HG03025 (cell line): ENCODE data around the gene WRNIP1.

ENCODE experiments used
- ATAC-seq: cut with Tn5 transposase; IDR thresholded peaks from one replicate; pipeline ENCODE4 v1.9.1; 2021; ENCODE audit warnings: mild to moderate bottlenecking, moderate library complexity; ENCODE audit not compliant: unreplicated experiment, low FRiP score

WRNIP1 gene

DNA sequence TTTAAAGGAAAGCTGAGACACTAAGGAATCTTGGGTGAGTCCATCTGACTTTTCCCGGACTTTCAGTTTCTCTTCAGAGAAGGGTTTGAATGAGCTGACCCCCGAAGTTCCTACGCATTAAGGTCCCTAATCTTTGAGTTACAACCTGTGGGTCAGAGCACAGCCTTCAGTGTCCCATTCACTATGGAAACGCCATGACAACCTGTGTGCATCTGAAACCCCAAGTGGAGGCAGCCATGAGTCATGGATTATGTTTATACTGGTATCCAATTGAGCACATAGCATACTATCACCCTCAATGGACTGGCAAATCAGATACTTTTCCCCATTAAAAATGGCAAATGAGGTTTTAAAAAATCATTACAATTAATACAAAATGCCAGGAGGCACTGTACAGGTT, 25.9 kb upstream of the WRNIP1 start:
- ATAC-seq = no peak

- no peak for ATAC-seq
Measured at GRCh38 chr6:2740581-2740980, 24.6 kb upstream of the WRNIP1 start.

DNA sequence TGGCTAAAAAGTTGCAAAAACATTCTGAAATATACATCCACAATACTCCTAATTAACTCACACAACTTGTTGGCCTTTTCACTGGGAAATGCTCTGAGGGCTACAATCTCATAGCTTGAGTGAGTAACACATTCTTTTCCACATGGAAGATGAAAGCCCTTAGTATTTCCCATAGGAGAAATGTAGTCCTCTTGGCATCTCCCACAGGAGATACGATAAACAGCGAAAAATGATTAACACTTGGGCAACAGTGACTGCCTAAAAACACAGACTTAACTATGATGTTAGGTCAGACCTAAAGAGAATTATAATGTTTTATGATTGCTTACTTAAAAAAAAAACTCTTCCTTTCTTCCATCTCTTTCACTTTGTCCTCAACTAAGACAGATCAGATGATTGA, 23.4 kb upstream of the WRNIP1 start:
- no peak for ATAC-seq

GRCh38 chr6:2743280-2744208, 21.6 kb upstream of the WRNIP1 start:
- ATAC-seq = no peak

DNA sequence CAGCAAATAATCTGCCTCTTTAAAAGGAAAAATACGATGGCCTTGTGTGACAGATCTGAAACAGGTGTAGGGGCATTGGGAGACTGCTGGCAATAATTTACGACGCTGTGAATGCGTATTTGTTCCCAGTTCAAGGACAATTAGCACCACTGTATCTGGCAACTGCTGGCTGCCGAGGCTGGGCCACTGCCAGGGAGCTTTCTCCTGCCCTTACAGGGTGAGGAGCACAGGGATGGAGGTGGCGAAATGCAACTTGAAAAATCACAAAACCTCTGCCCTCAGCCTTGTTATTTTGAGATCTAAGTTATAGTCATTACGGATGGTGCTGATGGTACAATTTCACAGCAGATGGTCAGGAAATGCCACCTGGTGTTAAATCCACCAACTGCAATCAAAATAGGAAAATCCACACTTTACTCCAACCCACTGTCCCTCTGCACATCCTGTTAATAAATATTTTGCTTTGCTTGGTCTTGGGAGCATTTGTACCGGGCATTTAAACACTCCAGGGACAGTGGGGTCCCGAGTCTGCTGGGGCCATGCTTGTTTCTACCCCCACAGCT, 20.9 kb upstream of the WRNIP1 start:
- no peak for ATAC-seq

DNA sequence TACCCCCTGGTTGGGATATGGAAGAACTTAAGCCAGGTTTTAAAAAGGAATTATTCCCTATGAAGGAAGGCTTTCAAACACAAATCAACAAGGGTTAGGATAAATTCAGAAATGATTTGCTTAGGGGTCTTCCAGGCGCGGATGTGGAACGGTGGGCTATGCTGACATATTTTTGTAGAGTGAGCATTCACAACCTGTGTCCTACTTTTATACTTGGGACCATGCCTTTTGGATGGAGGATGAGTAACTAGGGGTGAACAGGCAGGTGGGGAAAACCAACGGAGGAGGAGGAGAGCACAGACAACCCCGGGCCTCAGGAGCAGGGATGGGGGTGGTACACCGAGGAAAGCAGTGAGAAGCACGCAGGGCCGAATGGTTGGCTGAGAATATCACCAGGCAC, 20.4 kb upstream of the WRNIP1 start:
- no peak for ATAC-seq

DNA sequence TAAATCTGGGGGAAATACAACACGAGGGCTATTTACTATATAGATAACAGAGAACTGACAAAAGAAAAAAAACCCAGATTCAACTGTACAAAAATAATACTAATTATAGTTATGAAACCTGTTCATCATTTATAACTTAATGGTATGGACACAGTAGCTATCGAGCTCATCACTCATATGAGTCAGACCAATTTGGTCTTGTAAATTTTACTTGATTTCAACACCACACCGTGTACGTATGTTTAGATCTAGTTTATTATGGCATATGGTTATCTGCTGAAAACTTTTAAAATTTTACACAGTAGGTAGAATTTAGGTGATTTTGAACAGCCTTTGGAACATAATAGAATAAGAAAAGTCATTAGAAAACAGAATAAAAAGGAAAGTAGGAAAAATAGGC, 19.9 kb upstream of the WRNIP1 start:
- ATAC-seq = no peak

DNA sequence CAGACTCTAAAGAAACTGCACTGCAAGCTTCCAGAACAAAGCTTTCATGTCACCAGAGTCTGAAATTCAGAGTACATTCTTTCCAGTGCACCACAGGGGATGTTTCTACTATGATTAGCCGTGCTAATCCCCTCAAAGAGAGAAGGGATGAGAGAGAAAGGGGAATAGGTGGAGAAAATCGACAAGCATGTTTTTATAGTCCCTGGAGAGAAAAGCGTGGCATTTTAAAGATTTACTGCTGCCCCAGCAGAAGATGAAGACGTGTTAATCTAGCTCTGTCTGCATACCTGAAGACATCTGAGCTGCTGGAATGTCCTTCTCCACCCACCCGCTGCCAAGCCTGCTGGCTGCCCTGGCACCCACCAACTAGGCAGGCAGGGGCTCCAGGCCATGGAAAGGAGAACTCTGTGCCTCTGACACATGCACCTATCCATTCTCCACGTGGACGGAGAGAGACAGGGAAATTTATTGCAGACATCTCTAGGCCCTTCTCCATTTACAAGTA, 18.6 kb upstream of the WRNIP1 start:
- no peak for ATAC-seq

DNA sequence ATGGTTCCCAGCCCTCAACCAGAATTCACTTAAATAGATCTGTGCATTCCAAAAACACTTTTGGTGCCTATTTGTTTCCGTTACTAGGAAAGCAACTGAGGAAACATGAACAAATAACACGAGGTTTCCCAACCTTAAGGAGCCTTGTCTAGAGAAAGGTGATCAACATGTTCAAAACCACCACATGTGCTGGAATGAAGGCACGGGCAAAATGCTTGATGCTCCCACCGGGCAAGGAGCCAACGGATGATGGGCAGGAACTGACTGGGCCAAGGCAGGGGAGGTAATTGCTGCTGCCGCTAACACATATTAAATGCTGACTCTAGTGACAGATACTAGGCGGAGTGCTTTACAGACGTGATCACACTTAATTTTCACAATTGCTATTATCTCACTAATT, 17.0 kb upstream of the WRNIP1 start:
- ATAC-seq = no peak

GRCh38 chr6:2749969-2750600, 15.1 kb upstream of the WRNIP1 start:
- no peak for ATAC-seq

DNA sequence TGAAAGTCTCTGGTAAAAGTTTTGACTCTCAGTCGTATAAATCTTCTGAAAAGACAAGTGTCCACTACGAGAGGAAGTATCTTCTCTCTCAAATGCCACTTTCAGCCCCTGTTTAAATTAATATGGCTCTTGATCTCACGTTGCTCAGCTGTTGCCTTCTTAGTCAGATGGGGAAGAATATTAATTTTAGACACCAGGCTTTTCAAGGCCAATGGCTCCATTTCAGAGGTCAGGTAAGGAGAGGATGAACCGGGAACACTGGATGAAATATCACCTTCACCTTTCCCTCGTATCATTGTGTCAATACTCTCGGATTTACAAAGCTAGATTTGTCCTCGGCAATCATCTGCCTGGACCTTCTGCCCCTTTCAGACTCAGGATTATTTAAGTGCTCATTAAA, 14.4 kb upstream of the WRNIP1 start, which contains the start of gene MYLK4:
Gene MYLK4, minus strand, starts transcription at position 91 of the 400 bp plus-strand sequence. CDS start 1,628 bp downstream, outside the sequence.
- no peak for ATAC-seq

DNA sequence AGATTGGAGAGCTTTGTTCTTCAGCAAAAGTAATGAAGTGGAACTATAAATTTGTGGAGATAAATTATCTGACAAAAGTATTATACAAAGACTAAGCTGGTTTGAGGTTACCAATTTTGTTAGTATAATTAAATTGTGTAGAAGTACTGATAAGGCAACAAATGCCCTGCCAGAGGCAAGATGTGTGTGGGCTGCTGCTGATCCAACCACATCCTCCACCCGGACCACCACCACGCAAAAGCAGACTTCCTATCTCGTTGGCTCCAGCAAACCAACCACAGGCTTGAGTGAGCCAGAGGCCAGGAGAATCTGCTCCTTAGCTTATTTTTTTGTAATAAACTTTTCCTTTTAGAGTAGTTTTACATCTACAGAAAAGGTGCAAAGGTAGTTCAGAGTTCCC, 13.3 kb upstream of the WRNIP1 start:
- ATAC-seq = no peak

DNA sequence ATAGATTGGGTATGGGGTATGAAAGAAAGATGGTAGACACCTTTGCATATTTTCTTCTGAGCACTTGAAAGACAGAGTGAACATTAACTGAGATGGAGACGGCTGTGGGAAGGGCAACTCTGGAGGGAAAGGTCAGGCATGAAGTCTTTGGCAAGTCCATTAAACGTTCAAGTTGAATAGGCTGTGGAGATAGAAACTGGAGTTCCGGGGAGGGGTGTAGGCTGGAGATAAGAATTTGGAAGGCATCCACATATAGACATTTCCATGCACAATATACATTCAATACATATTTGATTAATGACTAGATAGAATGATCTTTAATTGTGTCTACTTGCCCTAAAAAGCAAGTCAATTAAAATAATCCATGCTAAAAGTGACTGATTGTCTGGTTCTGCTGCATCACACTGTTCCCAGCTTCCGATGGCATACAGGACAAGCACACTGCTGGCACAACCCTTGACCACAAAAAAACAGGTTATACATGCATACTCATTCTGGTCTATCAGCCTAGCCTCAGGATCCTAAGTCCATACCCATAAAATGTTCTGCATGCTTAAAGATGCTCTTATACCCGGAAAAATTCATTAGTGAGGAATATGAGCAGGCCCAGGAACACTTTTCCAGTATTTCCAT, 12.6 kb upstream of the WRNIP1 start:
- ATAC-seq = no peak

DNA sequence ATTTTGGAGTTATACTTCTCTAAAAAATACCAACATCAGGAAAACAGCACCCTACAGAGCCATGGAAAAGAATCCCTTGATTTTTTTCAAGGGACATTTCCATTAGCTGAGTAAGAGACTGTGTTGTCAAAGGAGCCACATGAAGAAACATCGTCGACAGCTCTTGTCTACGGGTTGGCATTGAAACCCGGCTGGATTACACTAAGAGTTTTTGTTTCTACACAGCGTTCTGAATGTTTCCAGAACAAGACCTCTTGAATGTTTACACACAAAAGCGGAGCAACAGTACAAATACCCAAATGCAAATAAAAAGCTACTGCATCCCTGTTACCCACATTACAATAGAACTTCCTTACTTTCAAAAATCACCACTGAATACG, 12.1 kb upstream of the WRNIP1 start:
- no peak for ATAC-seq

- no peak for ATAC-seq
Measured at GRCh38 chr6:2753743-2754142, 11.4 kb upstream of the WRNIP1 start.

GRCh38 chr6:2754393-2754792, 10.8 kb upstream of the WRNIP1 start:
- ATAC-seq = no peak

DNA sequence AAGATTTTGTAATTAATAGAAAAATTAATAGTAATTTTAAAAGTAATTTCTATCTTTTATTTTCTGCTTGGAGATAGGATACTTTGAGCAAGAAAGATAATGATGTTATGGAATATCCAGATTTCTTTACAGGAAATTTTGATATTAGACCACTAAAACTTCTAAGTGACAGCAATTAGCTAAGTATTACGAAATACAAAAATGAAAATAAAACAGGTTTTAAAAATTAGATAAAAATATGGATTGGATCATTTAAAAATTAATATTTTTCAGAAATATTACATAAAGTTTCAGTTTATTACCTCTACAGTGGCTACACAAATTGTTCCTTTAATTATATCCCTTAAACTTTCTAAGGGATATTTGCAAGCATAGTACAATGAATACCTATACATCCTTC, 10.3 kb upstream of the WRNIP1 start:
- no peak for ATAC-seq

DNA sequence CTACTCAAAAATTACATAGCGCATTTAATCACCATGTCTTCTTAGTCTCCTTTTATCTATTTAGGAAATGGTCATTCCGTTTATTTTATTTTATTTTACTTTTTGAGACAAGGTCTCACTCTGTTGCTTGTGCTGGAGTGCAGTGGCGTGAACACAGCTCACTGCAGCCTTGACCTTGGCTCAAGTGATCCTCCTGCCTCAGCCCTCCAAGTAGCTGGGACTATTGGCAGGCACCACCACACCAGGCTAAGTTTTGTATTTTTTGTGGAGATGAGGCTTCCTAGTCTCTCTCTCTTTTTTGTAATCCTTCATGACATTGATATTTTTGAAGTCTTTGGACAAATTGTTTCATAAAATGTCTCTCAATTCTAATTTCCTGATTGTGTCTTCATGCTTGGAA, 9.7 kb upstream of the WRNIP1 start:
- no peak for ATAC-seq

DNA sequence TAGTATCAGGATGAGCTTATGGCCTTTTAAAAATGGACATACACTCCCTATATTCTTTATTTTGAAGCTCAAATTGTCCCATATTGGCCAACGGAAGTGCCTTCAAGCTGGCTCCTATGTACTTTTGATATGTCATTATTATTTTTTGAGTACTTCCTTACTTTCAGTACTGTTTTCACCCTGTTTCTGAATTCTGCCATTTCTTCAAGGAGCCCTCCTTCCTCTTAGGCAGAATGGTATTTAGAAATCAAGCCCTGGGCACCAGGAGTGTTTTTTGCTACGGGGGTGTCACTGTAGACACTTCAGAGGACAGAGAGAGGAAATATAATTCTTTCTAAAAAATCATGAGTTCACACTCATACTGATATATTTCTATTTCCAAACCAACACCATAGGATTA, 9.0 kb upstream of the WRNIP1 start:
- ATAC-seq = no peak

DNA sequence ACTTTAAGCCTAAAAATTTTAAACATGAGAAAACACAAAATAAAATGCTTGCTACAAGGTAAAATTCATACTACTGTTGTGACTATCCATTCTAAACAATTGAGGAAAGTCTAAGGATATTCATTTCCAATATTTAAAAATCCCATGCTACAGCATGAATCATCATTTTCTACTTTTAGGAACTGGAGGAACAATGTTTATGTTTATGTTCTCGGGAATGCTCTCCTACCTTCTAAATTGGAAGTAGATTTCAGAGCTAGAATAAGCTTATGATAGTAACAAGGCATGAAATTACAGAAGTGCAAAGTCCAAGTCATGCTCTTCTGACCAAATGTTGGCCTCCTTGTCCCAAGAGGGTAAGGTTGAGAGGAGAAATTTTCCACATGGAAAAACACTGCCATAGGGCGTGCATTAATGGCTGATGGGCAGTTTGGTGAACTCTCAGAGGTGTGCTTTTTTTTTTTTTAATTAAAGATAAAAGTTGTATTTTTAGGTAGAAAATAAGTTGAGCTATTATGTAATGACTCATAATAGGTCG, 8.4 kb upstream of the WRNIP1 start:
- ATAC-seq = no peak

GRCh38 chr6:2758980-2759379, 6.2 kb upstream of the WRNIP1 start:
- no peak for ATAC-seq
